IMR-90 (cell line): ENCODE results near the gene CTIF. TPM values are rescaled to one million over a fixed set of nuclear protein-coding genes. Genes with fewer than 3 reads are reported as not detected.

Source experiments
- ATAC-seq: fragments of 200-7000 bp; cut with Tn5 transposase; 2 replicates; pipeline ENCODE4 v1.9.1; 2020; ENCODE audit warnings: low read depth, mild to moderate bottlenecking, moderate library complexity
- BruUV-seq: library from RNA; stranded (reverse); fragments of 400-500 nt; replicated peaks from 2 replicates; lab custom pipeline; 2021; lab: Mats Ljungman, UMichigan
- CTCF ChIA-PET: fragments of 300-600 bp; formaldehyde crosslinking; extraction: SDS; loops from one replicate; lab custom pipeline; 2021; ENCODE audit warnings: antibody characterized with exemption; lab: Yijun Ruan, JAX
- POLR2A ChIA-PET: fragments of 300-600 bp; sonication (Branson Sonifier 250); formaldehyde crosslinking; loops from one replicate; lab custom pipeline; 2022; ENCODE audit warnings: antibody characterized with exemption; ENCODE audit not compliant: unreplicated experiment; lab: Charles Lee
- DNase-seq: peaks from one replicate; pipeline ENCODE4 v3.0.0; 2013
- H2AFZ ChIP-seq: replicated peaks from 2 replicates; pipeline ENCODE3; 2013; ENCODE audit warnings: low read length, mild to moderate bottlenecking; ENCODE audit not compliant: poor library complexity
- H2AK5ac ChIP-seq: 2 replicates; pipeline ENCODE4 v1.6.1; 2013; ENCODE audit warnings: low read depth, low read length, inconsistent platforms
- H2AK9ac ChIP-seq: replicated peaks from 2 replicates; pipeline ENCODE3; 2013; ENCODE audit warnings: mild to moderate bottlenecking, low read depth, low read length, moderate library complexity; ENCODE audit not compliant: poor library complexity
- H2BK120ac ChIP-seq: 2 replicates; pipeline ENCODE4 v1.6.1; 2013; ENCODE audit warnings: low read depth, low read length, inconsistent platforms
- H2BK15ac ChIP-seq: 3 replicates; pipeline ENCODE4 v1.6.1; 2013; ENCODE audit warnings: low read depth, low read length, inconsistent platforms
- H2BK20ac ChIP-seq: 2 replicates; pipeline ENCODE4 v1.6.1; 2013; ENCODE audit warnings: low read depth, mild to moderate bottlenecking, inconsistent platforms, low read length, moderate library complexity
- H2BK5ac ChIP-seq: 2 replicates; pipeline ENCODE4 v1.6.1; 2013; ENCODE audit warnings: mild to moderate bottlenecking, low read depth, low read length, inconsistent platforms; ENCODE audit not compliant: poor library complexity, severe bottlenecking
- H3K14ac ChIP-seq: replicated peaks from 2 replicates; pipeline ENCODE4 v1.6.1; 2013; ENCODE audit warnings: low read depth, low read length, inconsistent platforms
- H3K18ac ChIP-seq: 2 replicates; pipeline ENCODE4 v1.6.1; 2013; ENCODE audit warnings: low read depth, low read length, control low read depth
- H3K23ac ChIP-seq: 2 replicates; pipeline ENCODE4 v1.6.1; 2013; ENCODE audit warnings: low read depth, low read length, inconsistent platforms
- H3K27ac ChIP-seq: 2 replicates; pipeline ENCODE4 v1.5.1; 2013; ENCODE audit warnings: mild to moderate bottlenecking, control low read depth, low read length; ENCODE audit not compliant: insufficient read depth
- H3K27me3 ChIP-seq: 2 replicates; pipeline ENCODE4 v1.6.1; 2013; ENCODE audit warnings: low read length; ENCODE audit not compliant: control insufficient read depth, insufficient read depth
- H3K36me3 ChIP-seq: 2 replicates; pipeline ENCODE4 v1.6.1; 2013; ENCODE audit warnings: low read length, mixed read lengths; ENCODE audit not compliant: control insufficient read depth, insufficient read depth
- H3K4ac ChIP-seq: 2 replicates; pipeline ENCODE4 v1.6.1; 2013; ENCODE audit warnings: low read depth, low read length, inconsistent platforms
- H3K4me1 ChIP-seq: 2 replicates; pipeline ENCODE4 v1.6.1; 2013; ENCODE audit warnings: low read length, mixed read lengths; ENCODE audit not compliant: control insufficient read depth, insufficient read depth
- H3K4me2 ChIP-seq: 2 replicates; pipeline ENCODE4 v1.6.1; 2013; ENCODE audit warnings: low read depth, mild to moderate bottlenecking, control low read depth, low read length, moderate library complexity
- H3K4me3 ChIP-seq: 2 replicates; pipeline ENCODE4 v1.5.1; 2013; ENCODE audit warnings: low read depth, mild to moderate bottlenecking, control low read depth, low read length, moderate library complexity; ENCODE audit not compliant: insufficient read depth
- H3K56ac ChIP-seq: 2 replicates; pipeline ENCODE4 v1.6.1; 2013; ENCODE audit warnings: low read length, inconsistent platforms; ENCODE audit not compliant: insufficient read depth; ENCODE audit errors: extremely low read depth
- H3K79me1 ChIP-seq, 2 experiments: 2 replicates each; pipeline ENCODE4 v1.6.1; 2013; ENCODE audit warnings: low read length in 2 of 2, inconsistent platforms in 1 of 2, low read depth in 1 of 2
- H3K9ac ChIP-seq: 2 replicates; pipeline ENCODE4 v1.6.1; 2013; ENCODE audit warnings: low read depth, low read length, control low read depth
- H3K9me1 ChIP-seq: 2 replicates; pipeline ENCODE4 v1.6.1; 2013; ENCODE audit warnings: low read length, inconsistent platforms; ENCODE audit not compliant: insufficient read depth
- H3K9me3 ChIP-seq: 2 replicates; pipeline ENCODE4 v1.6.1; 2013; ENCODE audit warnings: low read length; ENCODE audit not compliant: control insufficient read depth, insufficient read depth
- H4K20me1 ChIP-seq: 2 replicates; pipeline ENCODE4 v1.6.1; 2013; ENCODE audit warnings: low read length, inconsistent platforms; ENCODE audit not compliant: insufficient read depth
- H4K5ac ChIP-seq: 2 replicates; pipeline ENCODE4 v1.6.1; 2013; ENCODE audit warnings: mild to moderate bottlenecking, low read depth, low read length, control low read depth
- H4K8ac ChIP-seq, 2 experiments: 2 replicates each; pipeline ENCODE4 v1.6.1; 2013; ENCODE audit warnings: low read depth in 2 of 2, low read length in 2 of 2, control low read depth in 1 of 2, inconsistent platforms in 1 of 2
- H4K91ac ChIP-seq: 2 replicates; pipeline ENCODE4 v1.6.1; 2013; ENCODE audit warnings: low read depth, low read length, inconsistent platforms; ENCODE audit not compliant: insufficient read depth
- CTCF ChIP-seq: conservative IDR thresholded peaks from 2 replicates; pipeline ENCODE4 v1.5.1; 2012; ENCODE audit warnings: mild to moderate bottlenecking, low read depth, low read length, improper control_type of control experiment
- POLR2A ChIP-seq: IDR thresholded peaks from 2 replicates; pipeline ENCODE4 v1.6.1; 2012; ENCODE audit warnings: mild to moderate bottlenecking, low read depth, low read length
- WGBS, 2 experiments: methylation state at CpG; one replicate each; pipeline versions ENCODE4 v1.1.5 to v1.1.7; 2013; ENCODE audit warnings: missing lambda C conversion rate in 2 of 2; ENCODE audit not compliant: insufficient read length in 1 of 2; ENCODE audit errors: extremely low coverage in 2 of 2; 5-methylcytosine and 5-hydroxymethylcytosine counted together
- dilution Hi-C: fragments of 300-500 bp; cut with HindIII; formaldehyde crosslinking; loops from one replicate; pipeline ENCODE4 v1.14.3; 2018; ENCODE audit warnings: low sequenced_read_pairs; ENCODE audit not compliant: unreplicated experiment
- in situ Hi-C: fragments of 300-500 bp; cut with MboI; formaldehyde crosslinking; loops from 3 replicates; pipeline ENCODE4 v1.14.3; 2019; ENCODE audit warnings: low sequenced_read_pairs, inconsistent platforms, mixed read lengths
- intact Hi-C: fragments of 100-400 bp; cut with micrococcal nuclease; formaldehyde crosslinking; loops from 2 replicates; pipeline ENCODE4 v1.10.0; 2022
- polyA plus RNA-seq, 3 experiments: library from polyadenylated mRNA; depleted of rRNA; stranded (reverse); fragments of >200 nt; gene quantifications; 2 replicates each; pipeline ENCODE4 v1.2.3, GENCODE V29; 2012; ENCODE audit warnings: low replicate concordance in 1 of 3
- total RNA-seq: library from RNA; depleted of rRNA; stranded (reverse); fragments of >200 nt; gene quantifications from 2 replicates; pipeline ENCODE4 v1.2.3, GENCODE V29; 2012

CTIF gene
- total and polyA plus RNA-seq, 2 of the 4 experiments (the other 2 are of a cell fraction) = 25.1 to 57.0 TPM

GRCh38 chr18:48706731-48707130 is 167.9 kb downstream of the CTIF start:
- no peak overlapping the region for H3K27ac ChIP-seq
- TF ChIP-seq CTCF (no peak), POLR2A (no peak)
- WGBS, 2 experiments = no CpG with 5 or more reads among the region's 5 CpGs
- H4K20me1 ChIP-seq = peaks cover 80% of the 10 kb centered on the region
- POLR2A ChIA-PET = no interaction called here
- intact Hi-C loops (no loop called here), dilution Hi-C loops (no loop called here), in situ Hi-C loops (no loop called here)
- no peak overlapping the region for H2BK5ac ChIP-seq
- ATAC-seq (no peak), DNase-seq (no peak)
- H3K4ac ChIP-seq = no peak overlapping the region
- H4K8ac ChIP-seq = no peak overlapping the region
- CTCF ChIA-PET = no interaction called here
- no peak overlapping the region for H3K4me2 ChIP-seq
- H2BK20ac ChIP-seq = no peak overlapping the region
- H3K23ac ChIP-seq = no peak overlapping the region
- peaks cover 63 to 93% of the 10 kb centered on the region in 2 experiments for H3K79me1 ChIP-seq
- H3K4me1 ChIP-seq = 0 out of 2 replicates have a peak, but pooled peaks cover 2% of the 10 kb centered on the region
- H2BK15ac ChIP-seq = no peak overlapping the region
- no peak overlapping the region for H2AFZ ChIP-seq
- peaks cover 31% of the 10 kb centered on the region for H3K9me1 ChIP-seq
- H3K56ac ChIP-seq = no peak overlapping the region
- no peak overlapping the region for H3K4me3 ChIP-seq
- no TSS peak for BruUV-seq
- H3K9me3 ChIP-seq = no peaks in the 10 kb centered on the region
- no peak overlapping the region for H3K14ac ChIP-seq
- no peak overlapping the region for H3K9ac ChIP-seq
- H2AK5ac ChIP-seq = no peak overlapping the region
- H4K5ac ChIP-seq = no peak overlapping the region
- H2AK9ac ChIP-seq = no peak overlapping the region
- H3K36me3 ChIP-seq = peaks cover 28% of the 10 kb centered on the region
- no peak overlapping the region for H3K18ac ChIP-seq
- no peak overlapping the region for H4K91ac ChIP-seq
- H3K27me3 ChIP-seq = no peaks in the 10 kb centered on the region
- no peak overlapping the region for H2BK120ac ChIP-seq
